RWPE1 (cell line): ENCODE results near the gene LMTK2.

ENCODE experiments used
- CTCF ChIA-PET: fragments of 350-600 bp; sonication (Branson Sonifier 250); formaldehyde crosslinking; extraction: SDS; loops from one replicate; lab custom pipeline; 2021; lab: Yijun Ruan, JAX
- POLR2A ChIA-PET: fragments of 400-600 bp; formaldehyde crosslinking; extraction: SDS; loops from one replicate; lab custom pipeline; 2020; ENCODE audit warnings: antibody characterized with exemption; ENCODE audit not compliant: low non-redundant PET; lab: Yijun Ruan, JAX
- DNase-seq: peaks from one replicate; pipeline ENCODE4 v3.0.0; 2012; ENCODE audit warnings: low spot score
- H3K27ac ChIP-seq: fragments of 450-650 bp; 2 replicates; pipeline ENCODE4 v1.5.1; 2017
- TF ChIP-seq, protein P1 (sequence below): fragments of 450-650 bp; conservative IDR thresholded peaks from 2 replicates; pipeline ENCODE4 v1.5.1; 2017; ENCODE audit warnings: low read depth, mild to moderate bottlenecking

LMTK2 gene

GRCh38 chr7:98254516-98254915, 147.9 kb downstream of the LMTK2 start:
- POLR2A ChIA-PET = no interaction called here
- no peak for DNase-seq
- TF ChIP-seq, protein P1, sequence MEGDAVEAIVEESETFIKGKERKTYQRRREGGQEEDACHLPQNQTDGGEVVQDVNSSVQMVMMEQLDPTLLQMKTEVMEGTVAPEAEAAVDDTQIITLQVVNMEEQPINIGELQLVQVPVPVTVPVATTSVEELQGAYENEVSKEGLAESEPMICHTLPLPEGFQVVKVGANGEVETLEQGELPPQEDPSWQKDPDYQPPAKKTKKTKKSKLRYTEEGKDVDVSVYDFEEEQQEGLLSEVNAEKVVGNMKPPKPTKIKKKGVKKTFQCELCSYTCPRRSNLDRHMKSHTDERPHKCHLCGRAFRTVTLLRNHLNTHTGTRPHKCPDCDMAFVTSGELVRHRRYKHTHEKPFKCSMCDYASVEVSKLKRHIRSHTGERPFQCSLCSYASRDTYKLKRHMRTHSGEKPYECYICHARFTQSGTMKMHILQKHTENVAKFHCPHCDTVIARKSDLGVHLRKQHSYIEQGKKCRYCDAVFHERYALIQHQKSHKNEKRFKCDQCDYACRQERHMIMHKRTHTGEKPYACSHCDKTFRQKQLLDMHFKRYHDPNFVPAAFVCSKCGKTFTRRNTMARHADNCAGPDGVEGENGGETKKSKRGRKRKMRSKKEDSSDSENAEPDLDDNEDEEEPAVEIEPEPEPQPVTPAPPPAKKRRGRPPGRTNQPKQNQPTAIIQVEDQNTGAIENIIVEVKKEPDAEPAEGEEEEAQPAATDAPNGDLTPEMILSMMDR = no peak
- H3K27ac ChIP-seq = no peak overlapping the region
- CTCF ChIA-PET = interaction anchor here (0.6 kb wide), 1 partner anchor 40 kb away, joined by 4 read pairs; no protein-coding TSS in a partner anchor

GRCh38 chr7:98254951-98255610, 148.4 kb downstream of the LMTK2 start:
- POLR2A ChIA-PET = no interaction called here
- no peak for DNase-seq
- CTCF ChIA-PET = interaction anchor here (0.6 kb wide), 1 partner anchor 39 kb away, joined by 4 read pairs; no protein-coding TSS in a partner anchor
- TF ChIP-seq, protein P1 = no peak
- H3K27ac ChIP-seq = no peak overlapping the region

GRCh38 chr7:98256431-98256830, 149.8 kb downstream of the LMTK2 start:
- POLR2A ChIA-PET = interaction anchor here (0.9 kb wide), 1 partner anchor 17 kb away, joined by 4 read pairs; no protein-coding TSS in a partner anchor

GRCh38 chr7:98257701-98258100, 151.0 kb downstream of the LMTK2 start:
- TF ChIP-seq, protein P1 = no peak
- CTCF ChIA-PET = no interaction called here
- no peak for DNase-seq
- no peak overlapping the region for H3K27ac ChIP-seq
- POLR2A ChIA-PET = no interaction called here

More at GRCh38 chr7:98256431-98256830, 149.8 kb downstream of the LMTK2 start:
- TF ChIP-seq, protein P1 = no peak
- CTCF ChIA-PET = no interaction called here
- H3K27ac ChIP-seq = no peak overlapping the region
- no peak for DNase-seq
